C4-2B (cell line): Measurements from ENCODE around the gene C16orf86.

ENCODE experiments used
- CTCF ChIP-seq: fragments of 450-650 bp; conservative IDR thresholded peaks from 2 replicates; pipeline ENCODE4 v1.5.1; 2017; ENCODE audit warnings: mild to moderate bottlenecking
- ZFX ChIP-seq: fragments of 450-650 bp; IDR thresholded peaks from 2 replicates; pipeline ENCODE4 v1.6.1; 2017

GRCh38 chr16:67657017-67657608 is 9.5 kb upstream of the C16orf86 start:
- TF ChIP-seq CTCF, result no peak
- no peak for TF ChIP-seq ZFX
